CD4-positive, alpha-beta T cell (primary cell): Measurements from ENCODE around the gene EMX1. TPM values are rescaled to one million over a fixed set of nuclear protein-coding genes. Genes with fewer than 3 reads are reported as not detected.

Experiments used
- ATAC-seq: fragments of 200-7000 bp; cut with Tn5 transposase; one replicate; pipeline ENCODE4 v1.10.0; 2022; ENCODE audit warnings: mild to moderate bottlenecking; ENCODE audit not compliant: poor library complexity
- CTCF ChIA-PET: fragments of 350-600 bp; sonication (Branson Sonifier 250); formaldehyde crosslinking; loops from one replicate; lab custom pipeline; 2021; ENCODE audit warnings: antibody characterized with exemption, inconsistent platforms; lab: Charles Lee
- POLR2A ChIA-PET: fragments of 350-600 bp; sonication (Branson Sonifier 250); formaldehyde crosslinking; loops from one replicate; lab custom pipeline; 2021; ENCODE audit warnings: antibody characterized with exemption, inconsistent platforms; lab: Charles Lee
- DNase-seq, 14 experiments: peaks; one replicate each; pipeline ENCODE4 v3.0.0-alpha.2; 2013 to 2020; ENCODE audit warnings: mixed read lengths in 2 of 14
- H3K27ac ChIP-seq, 2 donors: one replicate each; pipeline versions ENCODE4 v1.5.1 to v1.7.0; 2013; ENCODE audit warnings: low read length in 2 of 2, low read depth in 1 of 2, mild to moderate bottlenecking in 1 of 2
- H3K27me3 ChIP-seq, 2 experiments: 1 replicate in 1 of 2; 2 replicates in 1 of 2; pipeline versions ENCODE4 v1.6.1 to v1.7.0; 2013; ENCODE audit warnings: low read length in 2 of 2, control low read depth in 1 of 2, mild to moderate bottlenecking in 1 of 2, moderate library complexity in 1 of 2; ENCODE audit not compliant: insufficient read depth in 2 of 2, control insufficient read depth in 1 of 2
- H3K36me3 ChIP-seq: one replicate; pipeline ENCODE4 v1.6.1; 2013; ENCODE audit warnings: low read length, control low read depth; ENCODE audit not compliant: insufficient read depth
- H3K4me1 ChIP-seq: one replicate; pipeline ENCODE4 v1.6.1; 2013; ENCODE audit warnings: low read length, control low read depth; ENCODE audit not compliant: insufficient read depth
- H3K4me3 ChIP-seq: one replicate; pipeline ENCODE4 v1.5.1; 2013; ENCODE audit warnings: mild to moderate bottlenecking, low read length, moderate library complexity
- H3K9me3 ChIP-seq, 2 experiments: 1 replicate in 1 of 2; 2 replicates in 1 of 2; pipeline versions ENCODE4 v1.6.1 to v1.7.0; 2013; ENCODE audit warnings: low read length in 2 of 2, mild to moderate bottlenecking in 2 of 2, control low read depth in 1 of 2, moderate library complexity in 1 of 2; ENCODE audit not compliant: control insufficient read depth in 1 of 2, insufficient read depth in 1 of 2
- H3K27ac Mint-ChIP-seq: one replicate; pipeline ENCODE4 v1.8.0; 2020; ENCODE audit warnings: mixed read lengths
- H3K27me3 Mint-ChIP-seq: one replicate; pipeline ENCODE4 v1.8.0; 2021; ENCODE audit warnings: mixed read lengths
- H3K36me3 Mint-ChIP-seq: one replicate; pipeline ENCODE4 v1.8.0; 2021; ENCODE audit warnings: low read depth, mixed read lengths
- H3K4me1 Mint-ChIP-seq: one replicate; pipeline ENCODE4 v1.8.0; 2021; ENCODE audit warnings: low read depth, mixed read lengths
- H3K4me3 Mint-ChIP-seq: one replicate; pipeline ENCODE4 v1.8.0; 2020; ENCODE audit warnings: mild to moderate bottlenecking, mixed read lengths
- H3K9me3 Mint-ChIP-seq: one replicate; pipeline ENCODE4 v1.8.0; 2020; ENCODE audit warnings: mixed read lengths
- CTCF ChIP-seq: fragments of 200-600 bp; IDR thresholded peaks from one replicate; pipeline ENCODE4 v1.8.0; 2022; ENCODE audit warnings: antibody characterized with exemption, mild to moderate bottlenecking
- intact Hi-C, 2 experiments: fragments of 100-400 bp; cut with DNase I in 1 of 2; cut with micrococcal nuclease in 1 of 2; formaldehyde crosslinking; loops; one replicate each; pipeline versions ENCODE4 v1.15.1 to v1.9.0; 2023 to 2025; cut with DNase I, micrococcal nuclease
- total RNA-seq, 174 experiments: library from RNA in 2 of 174; stranded (reverse) in 2 of 174; gene quantifications; one replicate each; pipeline ENCODE4 v1.2.3 and lab custom pipeline; 2021 to 2026

The EMX1 gene
- total RNA-seq, 2 experiments from 2014 or later, result not detected

GRCh38 chr2:72896446-72896845 is 20.9 kb upstream of the EMX1 start:
- Histone ChIP-seq H3K9me3 (peaks cover 0 to 4% of the 10 kb centered on the region in 2 experiments), H3K4me1 (no peaks in the 10 kb centered on the region), H3K27me3 (peaks cover 38 to 57% of the 10 kb centered on the region in 2 experiments), H3K36me3 (no peaks in the 10 kb centered on the region), H3K4me3 (no peak overlapping the region), H3K27ac (no peak overlapping the region)
- Mint-ChIP-seq H3K9me3 (no peaks in the 10 kb centered on the region), H3K27me3 (peaks cover 89% of the 10 kb centered on the region), H3K27ac (no peak overlapping the region), H3K4me1 (no peaks in the 10 kb centered on the region), H3K4me3 (no peak overlapping the region), H3K36me3 (no peaks in the 10 kb centered on the region)
- POLR2A ChIA-PET, result no interaction called here
- CTCF ChIA-PET, result no interaction called here
- TF ChIP-seq CTCF, result no peak
- DNase-seq (no peak), ATAC-seq (no peak)
- intact Hi-C loops, result no loop called here

- H3K27me3 ChIP-seq, result peaks cover 28 to 51% of the 10 kb centered on the region in 2 experiments
- peaks cover 0 to 4% of the 10 kb centered on the region in 2 experiments for H3K9me3 ChIP-seq
- H3K36me3 ChIP-seq, result no peaks in the 10 kb centered on the region
- ATAC-seq (no peak), DNase-seq (no peak)
- Mint-ChIP-seq H3K4me1 (no peaks in the 10 kb centered on the region), H3K4me3 (no peak overlapping the region), H3K27me3 (peaks cover 85% of the 10 kb centered on the region), H3K27ac (no peak overlapping the region), H3K9me3 (no peaks in the 10 kb centered on the region), H3K36me3 (no peaks in the 10 kb centered on the region)
- H3K27ac ChIP-seq, result no peak overlapping the region
- no peak for TF ChIP-seq CTCF
- no peak overlapping the region for H3K4me3 ChIP-seq
- ChIA-PET POLR2A (no interaction called here), CTCF (interaction anchor here (0.6 kb wide), 1 partner anchor 61 kb away, joined by 4 read pairs; no protein-coding TSS in a partner anchor)
- intact Hi-C loops, result no loop called here
- H3K4me1 ChIP-seq, result no peaks in the 10 kb centered on the region
These were observed 19.3 kb upstream of the EMX1 start for GRCh38 chr2:72897785-72898584.

- H3K4me3 ChIP-seq, result no peak overlapping the region
- no peak overlapping the region for H3K4me3 Mint-ChIP-seq
- no peaks in the 10 kb centered on the region for H3K4me1 Mint-ChIP-seq
- CTCF ChIA-PET, result no interaction called here
- H3K27me3 ChIP-seq, result peaks cover 27 to 51% of the 10 kb centered on the region in 2 experiments
- H3K27me3 Mint-ChIP-seq, result peaks cover 85% of the 10 kb centered on the region
- H3K36me3 Mint-ChIP-seq, result no peaks in the 10 kb centered on the region
- TF ChIP-seq CTCF, result no peak
- DNase-seq (no peak), ATAC-seq (no peak)
- H3K36me3 ChIP-seq, result no peaks in the 10 kb centered on the region
- H3K27ac Mint-ChIP-seq, result no peak overlapping the region
- no peaks in the 10 kb centered on the region for H3K4me1 ChIP-seq
- intact Hi-C loops, result no loop called here
- H3K9me3 ChIP-seq, result peaks cover 0 to 4% of the 10 kb centered on the region in 2 experiments
- POLR2A ChIA-PET, result no interaction called here
- H3K9me3 Mint-ChIP-seq, result no peaks in the 10 kb centered on the region
- H3K27ac ChIP-seq, result no peak overlapping the region
These were observed 18.8 kb upstream of the EMX1 start for GRCh38 chr2:72898585-72898906.
